SU-DHL-6 (cell line): ENCODE measurements around the gene RLN3.

Source experiments
- H2AFZ ChIP-seq: fragments of 200-600 bp; sonication (generic); 2 replicates; pipeline ENCODE4 v1.6.1; 2014; ENCODE audit warnings: low read depth, mild to moderate bottlenecking, moderate library complexity, mixed read lengths, antibody characterized with exemption, low read length; ENCODE audit not compliant: severe bottlenecking
- H3F3A ChIP-seq: fragments of 200-600 bp; shearing (Covaris generic); 2 replicates; pipeline ENCODE4 v1.6.0; 2016; ENCODE audit warnings: antibody characterized with exemption, mild to moderate bottlenecking; ENCODE audit not compliant: insufficient read depth
- H3K27ac ChIP-seq: fragments of 200-600 bp; sonication (generic); 2 replicates; pipeline ENCODE4 v1.5.1; 2016; ENCODE audit warnings: low read depth, mild to moderate bottlenecking, low read length, moderate library complexity, mixed read lengths
- H3K27me3 ChIP-seq: fragments of 200-600 bp; sonication (generic), shearing (Covaris generic); 2 replicates; pipeline ENCODE4 v1.6.0; 2014; ENCODE audit warnings: mild to moderate bottlenecking, low read length
- H3K36me3 ChIP-seq: fragments of 200-600 bp; sonication (generic); 2 replicates; pipeline ENCODE4 v1.6.1; 2014; ENCODE audit warnings: mild to moderate bottlenecking, low read length, mixed read lengths
- H3K4me2 ChIP-seq: fragments of 300-600, 200-600 bp; shearing (Covaris generic), sonication (generic); 2 replicates; pipeline ENCODE4 v1.6.0; 2014; ENCODE audit warnings: low read length, low read depth, mild to moderate bottlenecking; ENCODE audit not compliant: poor library complexity, severe bottlenecking
- H3K4me3 ChIP-seq: fragments of 200-600 bp; sonication (generic); 2 replicates; pipeline ENCODE4 v1.5.1; 2014; ENCODE audit warnings: antibody characterized with exemption, low read length, mild to moderate bottlenecking, mixed read lengths; ENCODE audit not compliant: insufficient read depth, poor library complexity, severe bottlenecking
- H3K79me2 ChIP-seq: fragments of 200-600 bp; sonication (generic); 2 replicates; pipeline ENCODE4 v1.6.1; 2014; ENCODE audit warnings: mild to moderate bottlenecking, low read length, moderate library complexity; ENCODE audit not compliant: insufficient read depth
- H3K9ac ChIP-seq: fragments of 200-600 bp; sonication (generic); 2 replicates; pipeline ENCODE4 v1.7.0; 2014; ENCODE audit warnings: mild to moderate bottlenecking, low read length
- H3K9me2 ChIP-seq: fragments of 200-600 bp; sonication (generic); replicated peaks from 2 replicates; pipeline ENCODE4 v1.6.1; 2014; ENCODE audit warnings: low read length; ENCODE audit not compliant: insufficient read depth
- H3K9me3 ChIP-seq: fragments of 200-600 bp; sonication (generic); 2 replicates; pipeline ENCODE4 v1.6.1; 2014; ENCODE audit warnings: low read length, mixed read lengths; ENCODE audit not compliant: insufficient read depth
- H4K20me1 ChIP-seq: fragments of 200-600 bp; sonication (generic); 2 replicates; pipeline ENCODE4 v1.6.1; 2014; ENCODE audit warnings: low read depth, mild to moderate bottlenecking, antibody characterized with exemption, low read length, moderate library complexity, mixed read lengths
- CTCF ChIP-seq: fragments of 200-600 bp; sonication (generic); IDR thresholded peaks from one replicate; pipeline ENCODE4 v1.5.1; 2017; ENCODE audit warnings: antibody characterized with exemption, mild to moderate bottlenecking, low read length, moderate library complexity; ENCODE audit not compliant: insufficient read depth, poor library complexity, severe bottlenecking
- EZH2phosphoT487 ChIP-seq: fragments of 200-600 bp; sonication (generic), shearing (Covaris generic); conservative IDR thresholded peaks from 2 replicates; pipeline ENCODE4 v1.6.1; 2018; ENCODE audit warnings: mild to moderate bottlenecking, antibody characterized with exemption, low read length, moderate library complexity, mixed read lengths

RLN3 gene

GRCh38 chr19:14054099-14054498 is 26.2 kb downstream of the RLN3 start:
- H3K9ac ChIP-seq: no peak overlapping the region
- TF ChIP-seq CTCF: no peak
- TF ChIP-seq EZH2phosphoT487: no peak
- no peak overlapping the region for H3K4me2 ChIP-seq
- H3K79me2 ChIP-seq: no peaks in the 10 kb centered on the region
- no peaks in the 10 kb centered on the region for H3K9me3 ChIP-seq
- H3K4me3 ChIP-seq: no peak overlapping the region
- no peak overlapping the region for H3K27ac ChIP-seq
- no peaks in the 10 kb centered on the region for H4K20me1 ChIP-seq
- no peaks in the 10 kb centered on the region for H3K9me2 ChIP-seq
- H2AFZ ChIP-seq: no peak overlapping the region
- H3K27me3 ChIP-seq: no peaks in the 10 kb centered on the region
- no peaks in the 10 kb centered on the region for H3F3A ChIP-seq
- H3K36me3 ChIP-seq: no peaks in the 10 kb centered on the region

GRCh38 chr19:14054721-14055120 is 26.8 kb downstream of the RLN3 start:
- no peak overlapping the region for H2AFZ ChIP-seq
- no peak overlapping the region for H3K9ac ChIP-seq
- TF ChIP-seq EZH2phosphoT487: no peak
- no peak for TF ChIP-seq CTCF
- no peaks in the 10 kb centered on the region for H3K36me3 ChIP-seq
- no peaks in the 10 kb centered on the region for H3K9me3 ChIP-seq
- no peaks in the 10 kb centered on the region for H3K9me2 ChIP-seq
- no peak overlapping the region for H3K4me2 ChIP-seq
- H3K27ac ChIP-seq: no peak overlapping the region
- H4K20me1 ChIP-seq: no peaks in the 10 kb centered on the region
- no peak overlapping the region for H3K4me3 ChIP-seq
- H3K27me3 ChIP-seq: no peaks in the 10 kb centered on the region
- H3K79me2 ChIP-seq: no peaks in the 10 kb centered on the region
- H3F3A ChIP-seq: no peaks in the 10 kb centered on the region

GRCh38 chr19:14055396-14055795 is 27.4 kb downstream of the RLN3 start:
- H3K27ac ChIP-seq: no peak overlapping the region
- no peaks in the 10 kb centered on the region for H3K79me2 ChIP-seq
- H3K36me3 ChIP-seq: no peaks in the 10 kb centered on the region
- H3K4me2 ChIP-seq: no peak overlapping the region
- H4K20me1 ChIP-seq: no peaks in the 10 kb centered on the region
- H3K9ac ChIP-seq: no peak overlapping the region
- H3F3A ChIP-seq: no peaks in the 10 kb centered on the region
- H3K9me2 ChIP-seq: no peaks in the 10 kb centered on the region
- TF ChIP-seq EZH2phosphoT487: no peak
- TF ChIP-seq CTCF: no peak
- no peak overlapping the region for H2AFZ ChIP-seq
- H3K9me3 ChIP-seq: no peaks in the 10 kb centered on the region
- no peak overlapping the region for H3K4me3 ChIP-seq
- no peaks in the 10 kb centered on the region for H3K27me3 ChIP-seq
